Left colon (tissue), 2 donors: ENCODE data around the gene GAS2L3. TPM values are rescaled to one million over a fixed set of nuclear protein-coding genes. Genes with fewer than 3 reads are reported as not detected.
"Not testable (repeated sequence)": the region's sequence is repeated elsewhere in the genome, so short reads cannot be mapped to it uniquely, and the experiment has no call there.

Source experiments
- ATAC-seq: fragments of 200-7000 bp; cut with Tn5 transposase; one replicate; pipeline ENCODE4 v1.9.1; 2020; ENCODE audit warnings: mild to moderate bottlenecking, moderate library complexity
- DNase-seq, 2 donors: peaks; one replicate each; pipeline ENCODE4 v3.0.0-alpha.2; 2020
- intact Hi-C, 2 donors: fragments of 100-400 bp; cut with DNase I in 1 of 2; cut with micrococcal nuclease in 1 of 2; formaldehyde crosslinking; loops; one replicate each; pipeline versions ENCODE4 v1.11.2 to v1.14.0; 2022; cut with DNase I, micrococcal nuclease
- total RNA-seq, 2 donors: library from RNA; stranded (reverse); fragmentation: NEBNext Ultra II Directional; extraction: Animal tissue kit (Norgen Biotek cat#: 25700); gene quantifications; one replicate each; pipeline ENCODE4 v1.2.1, GENCODE V29; 2021
- donor health status: DM: no; HTN: no; CAD: no.
- donor health status: DM: yes; HTN: yes; CAD: no.

Gene GAS2L3
- total RNA-seq, 2 donors from 2014 or later = 16.0 to 26.6 TPM

- DNase-seq (peak in 1 of 2 donors; percentile 36), ATAC-seq (peak; percentile 38)
- intact Hi-C loops = no loop called here
Measured at GRCh38 chr12:100566887-100567637, 6.4 kb upstream of the GAS2L3 start.

DNA sequence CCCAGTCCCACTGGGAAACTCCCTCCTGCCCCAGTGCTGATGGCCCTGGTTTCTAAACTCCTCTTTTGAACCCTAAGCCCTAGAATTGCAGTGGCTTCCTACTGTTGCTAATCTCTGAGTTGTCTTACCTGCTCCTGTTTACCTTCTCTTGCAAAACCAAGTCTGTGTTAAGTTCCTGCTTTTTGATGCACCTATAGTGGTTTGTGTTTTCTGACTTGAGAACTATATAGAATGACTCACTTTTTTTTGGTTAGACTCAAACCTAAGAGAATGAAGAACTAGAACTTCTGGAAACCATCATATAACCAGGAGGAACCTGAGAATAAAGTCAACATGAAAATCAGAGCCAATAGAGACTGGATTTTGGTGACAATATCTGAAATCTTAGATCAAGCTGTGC is 5.5 kb upstream of the GAS2L3 start:
- DNase-seq (no peak), ATAC-seq (no peak)
- intact Hi-C loops = no loop called here

DNA sequence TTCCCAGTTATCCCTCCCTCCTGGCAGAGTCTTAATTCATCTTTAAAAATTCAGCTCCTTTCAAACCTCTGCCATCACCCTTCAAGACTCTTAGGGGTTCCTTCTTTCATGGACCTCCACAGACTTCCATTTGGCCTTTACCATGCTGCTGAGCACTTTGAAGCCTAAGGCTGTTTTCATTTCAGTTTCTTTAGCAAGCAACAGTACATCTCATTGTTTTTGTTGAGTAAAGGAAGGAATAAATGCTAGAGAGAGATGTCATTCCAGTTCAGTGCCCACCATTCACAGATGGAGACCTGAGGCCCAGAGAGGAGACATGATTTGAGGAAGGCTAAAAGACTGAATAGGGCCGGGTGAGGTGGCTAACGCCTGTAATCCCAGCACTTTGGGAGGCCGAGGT is 1.3 kb upstream of the GAS2L3 start:
- intact Hi-C loops = no loop called here

DNA sequence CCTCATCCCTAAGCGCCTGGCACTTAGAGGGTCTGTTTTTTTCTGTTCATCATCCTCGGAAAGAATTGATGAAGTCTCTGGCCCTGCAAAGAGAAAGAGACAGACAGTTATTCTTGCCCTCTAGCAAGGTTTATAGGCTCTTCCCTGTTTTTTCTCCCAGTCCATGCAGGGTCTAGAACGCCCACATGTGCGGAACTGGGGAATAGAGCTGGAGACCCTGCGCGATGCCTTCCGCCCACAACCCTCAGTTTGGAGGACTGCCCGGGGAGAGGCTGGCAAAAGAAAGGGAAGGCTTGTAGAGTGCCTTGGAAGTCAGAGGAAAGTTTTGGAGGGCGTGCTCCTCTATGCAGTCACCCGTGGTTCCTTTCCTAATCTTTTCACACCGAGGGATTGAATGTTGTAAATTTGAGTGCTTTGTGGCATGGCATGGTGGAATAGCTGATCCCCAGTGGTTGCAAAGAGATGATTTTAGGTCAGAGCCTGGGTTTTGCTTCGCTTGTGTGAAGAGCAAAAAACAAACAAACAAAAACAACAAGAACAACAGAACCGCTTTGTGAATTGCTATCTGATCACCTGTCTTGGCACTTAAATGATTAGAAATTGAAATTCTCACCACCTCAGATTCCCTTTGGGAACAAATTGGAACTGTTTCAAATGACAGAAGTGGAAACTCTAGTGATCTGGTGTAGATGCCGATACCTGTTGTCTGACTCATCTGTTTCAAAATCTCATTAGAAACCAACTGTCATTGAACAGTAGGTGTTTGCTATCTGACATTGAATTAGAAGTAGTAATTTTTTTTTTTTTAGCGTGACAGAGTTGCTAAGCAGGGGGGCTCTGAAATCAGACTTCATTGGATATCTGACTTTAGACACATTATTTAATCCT is 947 bp downstream of the GAS2L3 start:
- intact Hi-C loops = no loop called here
- DNase-seq = peak in 1 of 2 donors; percentile 28
- ATAC-seq = peak; percentile 2

More for the DNA sequence above, 1.3 kb upstream of the GAS2L3 start:
- DNase-seq (no peak), ATAC-seq (no peak)

DNA sequence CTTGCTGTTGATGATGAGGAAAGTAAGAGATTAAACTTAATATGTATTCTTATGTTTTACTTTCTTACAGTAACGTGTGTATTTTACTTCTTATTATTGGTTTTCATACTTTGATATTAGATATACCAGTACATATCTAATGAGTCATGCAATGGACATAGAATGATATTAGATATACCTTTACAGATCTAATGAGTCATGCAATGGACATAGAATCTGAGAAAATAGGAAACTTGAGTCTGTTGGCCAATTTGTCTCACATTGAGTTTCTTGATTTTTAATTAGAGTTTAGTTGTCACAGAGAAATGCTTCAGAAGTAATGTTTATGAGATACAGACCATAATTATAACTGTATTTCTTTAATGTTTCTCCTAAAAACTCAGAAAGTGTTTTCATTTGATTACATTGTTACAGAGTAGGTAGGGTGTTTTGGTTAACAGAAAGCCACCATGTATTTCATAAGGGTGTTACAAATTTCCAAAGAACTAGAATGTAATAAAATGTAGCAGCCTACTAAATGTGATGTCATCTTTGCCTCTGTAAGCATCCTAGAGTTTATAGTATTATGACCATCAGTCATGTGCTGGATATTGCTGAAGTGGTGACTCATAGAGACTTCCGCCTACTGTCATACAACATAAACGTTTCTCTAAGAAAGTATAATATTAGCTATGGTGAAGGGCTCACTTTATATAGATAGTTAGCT is 3.0 kb downstream of the GAS2L3 start:
- ATAC-seq (peak; percentile 70), DNase-seq (no peak)
- intact Hi-C loops = no loop called here

- no peak for DNase-seq
- intact Hi-C loops = no loop called here
- no peak for ATAC-seq
Measured at GRCh38 chr12:100578923-100579322, 5.4 kb downstream of the GAS2L3 start.

DNA sequence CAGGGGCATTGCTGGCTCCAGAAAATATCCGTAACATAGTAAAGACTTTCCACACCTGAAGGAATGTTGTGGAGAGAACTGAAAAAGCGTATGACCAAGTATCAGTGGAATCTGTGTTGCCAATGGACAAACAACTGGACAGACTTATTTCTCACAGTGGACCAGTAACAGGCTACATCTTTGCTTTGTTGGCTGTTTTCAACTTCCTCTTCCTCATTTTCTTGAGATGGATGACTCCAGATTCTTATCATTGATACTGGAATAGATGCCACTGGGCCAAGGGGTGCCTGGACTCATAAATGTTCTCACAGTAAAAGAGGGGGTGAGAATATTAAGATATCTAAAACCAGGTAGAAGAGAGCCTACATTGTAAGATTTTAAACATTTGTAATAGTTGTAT is 6.4 kb downstream of the GAS2L3 start:
- DNase-seq (no peak), ATAC-seq (no peak)
- intact Hi-C loops = no loop called here

- DNase-seq (no peak), ATAC-seq (no peak)
- intact Hi-C loops = no loop called here
Measured at GRCh38 chr12:100584256-100584655, 10.8 kb downstream of the GAS2L3 start.

DNA sequence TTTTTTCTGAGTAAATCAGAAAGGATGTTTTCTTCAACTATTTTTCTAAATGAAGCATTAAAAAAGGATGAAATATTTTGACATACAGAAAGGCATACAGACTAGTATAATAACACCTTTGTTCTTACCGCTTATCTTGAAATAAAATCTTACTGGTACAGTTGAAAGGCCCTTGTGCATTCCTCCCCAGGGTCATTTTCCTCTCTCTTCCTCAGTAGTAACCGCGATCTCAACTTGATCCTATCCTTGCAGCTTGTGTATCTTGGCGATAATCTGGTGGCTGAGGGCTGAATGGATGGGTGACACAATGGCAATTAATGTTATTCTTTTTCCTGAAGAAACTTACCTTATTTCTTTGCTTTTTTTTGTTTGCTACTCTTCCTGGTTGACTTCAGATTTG is 18.5 kb downstream of the GAS2L3 start:
- DNase-seq = no peak
- peak; percentile 72 for ATAC-seq
- intact Hi-C loops = no loop called here

- no peak for DNase-seq
- intact Hi-C loops = no loop called here
- peak; percentile 33 for ATAC-seq
Measured at GRCh38 chr12:100593490-100593889, 20.0 kb downstream of the GAS2L3 start.

GRCh38 chr12:100601626-100602025 is 28.1 kb downstream of the GAS2L3 start:
- intact Hi-C loops = no loop called here
- no peak for DNase-seq

GRCh38 chr12:100602997-100603396 is 29.5 kb downstream of the GAS2L3 start:
- intact Hi-C loops, ATAC-seq, DNase-seq: not testable (repeated sequence)

More at GRCh38 chr12:100601626-100602025, 28.1 kb downstream of the GAS2L3 start:
- ATAC-seq = peak; percentile 75

DNA sequence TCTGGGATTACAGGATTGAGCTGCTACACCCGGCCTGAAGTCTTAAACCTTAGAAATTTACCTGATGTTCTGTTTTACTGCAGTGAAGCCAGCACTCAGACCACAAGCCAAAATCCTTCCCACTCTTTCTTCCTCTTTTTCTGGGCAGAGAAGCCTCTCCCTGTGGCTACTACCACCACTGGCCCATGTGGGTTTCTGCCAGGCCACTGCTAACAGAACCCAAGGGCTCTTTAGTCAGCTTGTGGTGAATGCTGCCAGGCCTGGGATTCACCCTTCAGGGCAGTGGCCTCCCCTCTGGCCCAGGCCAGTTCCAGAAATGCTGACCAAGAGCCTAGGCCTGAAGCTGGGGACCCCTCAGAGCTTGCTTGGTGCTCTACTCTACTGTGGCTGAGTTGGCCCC is 35.3 kb downstream of the GAS2L3 start:
- DNase-seq (no peak), ATAC-seq (no peak)
- intact Hi-C loops = no loop called here

DNA sequence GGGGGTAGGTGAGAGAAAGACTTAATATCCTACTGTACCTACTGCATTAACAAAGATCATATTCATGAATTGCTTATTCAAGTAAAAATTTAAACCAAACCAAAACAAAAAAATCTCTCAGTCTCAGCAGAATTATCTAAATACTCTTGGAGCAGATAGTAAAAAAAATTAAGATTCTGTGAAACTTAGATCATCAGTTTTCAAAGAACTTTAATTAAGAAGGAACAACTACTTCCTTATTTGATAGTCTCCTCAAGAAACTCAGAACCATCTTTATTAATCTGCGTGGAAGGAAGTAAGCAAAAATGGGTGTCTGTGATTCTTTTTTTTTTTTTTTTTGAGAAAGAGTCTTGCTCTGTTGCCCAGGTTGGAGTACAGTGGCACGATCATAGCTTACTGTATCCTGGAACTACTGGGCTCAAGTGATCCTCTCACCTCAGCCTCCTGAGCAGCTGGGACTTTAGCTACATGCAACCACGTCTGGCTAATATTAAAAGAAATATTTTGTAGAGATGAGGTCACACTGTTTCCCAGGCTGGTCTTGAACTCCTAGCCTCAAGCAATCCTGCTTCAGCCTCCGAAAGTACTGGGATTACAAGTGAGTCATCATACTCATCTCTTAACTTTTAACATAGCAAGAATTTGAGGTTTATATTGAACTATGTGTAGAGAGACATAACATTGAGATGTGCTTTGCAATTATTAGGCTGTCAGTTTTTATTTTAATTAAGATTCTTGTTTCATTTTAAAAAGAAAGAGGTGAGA is 37.4 kb downstream of the GAS2L3 start:
- ATAC-seq (no peak), DNase-seq (no peak)
- intact Hi-C loops = no loop called here

GRCh38 chr12:100612606-100613005 is 39.1 kb downstream of the GAS2L3 start:
- DNase-seq = peak; percentile 84 to 88
- ATAC-seq = peak; percentile 99
- intact Hi-C loops = no loop called here

GRCh38 chr12:100624571-100624970 is 51.1 kb downstream of the GAS2L3 start:
- no peak for ATAC-seq
- intact Hi-C loops = no loop called here

DNA sequence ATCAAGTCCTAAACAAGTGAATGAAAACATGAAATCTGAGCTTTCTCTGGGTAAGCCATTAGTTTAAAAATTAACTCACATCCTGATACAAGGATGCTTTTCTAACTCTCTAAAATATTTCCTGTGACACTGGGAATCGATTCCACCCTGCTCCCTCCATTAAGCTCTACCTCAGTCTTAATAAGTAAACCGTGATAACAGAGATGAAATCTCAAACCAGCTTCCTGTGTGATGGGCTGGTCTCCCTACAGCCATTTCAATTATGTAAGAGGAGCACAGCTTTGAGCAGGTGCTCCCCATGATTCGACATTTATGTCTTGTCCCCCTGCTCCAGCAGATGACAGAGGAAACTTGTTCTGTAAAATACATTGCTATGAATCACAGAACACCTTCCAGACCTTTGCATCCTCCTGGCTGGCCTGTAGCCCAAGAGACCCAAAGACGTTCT is 59.0 kb downstream of the GAS2L3 start:
- intact Hi-C loops = no loop called here
- ATAC-seq (peak; percentile 73), DNase-seq (no peak)

More at GRCh38 chr12:100624571-100624970, 51.1 kb downstream of the GAS2L3 start:
- DNase-seq = no peak

GRCh38 chr12:100633082-100633785 is 59.8 kb downstream of the GAS2L3 start:
- ATAC-seq (peak; percentile 87), DNase-seq (peak in 1 of 2 donors; percentile 31)
- intact Hi-C loops = not testable (repeated sequence)
